HG03280 (cell line): ENCODE results near the gene NDRG3.
"Not testable (repeated sequence)": the region's sequence is repeated elsewhere in the genome, so short reads cannot be mapped to it uniquely, and the experiment has no call there.

Experiments
- ATAC-seq: cut with Tn5 transposase; IDR thresholded peaks from one replicate; pipeline ENCODE4 v1.9.1; 2021; ENCODE audit warnings: mild to moderate bottlenecking, moderate library complexity; ENCODE audit not compliant: unreplicated experiment

NDRG3 gene

GRCh38 chr20:36646678-36647077 is 99.2 kb downstream of the NDRG3 start:
- no peak for ATAC-seq

GRCh38 chr20:36645998-36646397 is 99.9 kb downstream of the NDRG3 start, which contains the start of gene SLA2:
Gene SLA2 (minus strand): TSS chr20:36646196. CDS start chr20:36641335, 4,861 bp downstream.
- no peak for ATAC-seq

DNA sequence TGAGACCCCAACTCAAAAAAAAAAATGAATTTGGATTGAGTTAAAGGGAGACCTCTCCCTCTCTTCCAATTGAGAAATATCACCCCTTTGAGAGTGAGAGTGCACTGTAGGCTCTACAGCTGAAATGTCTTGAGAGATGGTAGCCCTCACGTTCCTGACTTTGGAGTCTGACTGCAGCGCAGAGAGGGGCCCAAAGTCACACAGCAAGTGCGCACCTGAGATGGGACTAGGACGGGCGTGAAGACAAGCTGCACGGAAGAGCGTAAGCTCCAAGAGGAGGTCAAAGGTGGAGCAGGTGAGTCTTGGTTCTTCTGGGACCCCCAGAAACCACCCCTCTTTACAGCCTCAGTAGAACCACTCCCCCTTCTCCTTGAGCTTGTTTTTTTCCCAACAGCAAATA is 100.5 kb downstream of the NDRG3 start:
- no peak for ATAC-seq

DNA sequence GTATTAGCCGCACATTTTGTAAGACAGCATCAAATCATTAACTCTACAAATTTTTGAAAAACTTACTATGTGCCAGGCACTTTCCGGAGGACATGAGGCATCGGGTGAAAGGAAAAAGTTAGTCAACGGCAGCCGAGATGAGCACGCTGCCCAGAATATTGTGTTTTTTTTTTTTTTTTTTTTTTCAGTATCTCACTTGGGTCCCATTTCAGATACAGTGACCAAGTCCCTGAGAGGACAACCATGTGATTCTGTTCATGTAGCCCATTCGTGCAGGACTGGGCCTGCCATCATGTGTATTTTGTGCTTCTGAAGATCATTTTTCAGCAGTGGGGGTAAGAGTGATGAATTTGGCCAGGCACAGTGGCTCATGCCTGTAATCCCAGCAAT is 101.2 kb downstream of the NDRG3 start:
- no peak for ATAC-seq

DNA sequence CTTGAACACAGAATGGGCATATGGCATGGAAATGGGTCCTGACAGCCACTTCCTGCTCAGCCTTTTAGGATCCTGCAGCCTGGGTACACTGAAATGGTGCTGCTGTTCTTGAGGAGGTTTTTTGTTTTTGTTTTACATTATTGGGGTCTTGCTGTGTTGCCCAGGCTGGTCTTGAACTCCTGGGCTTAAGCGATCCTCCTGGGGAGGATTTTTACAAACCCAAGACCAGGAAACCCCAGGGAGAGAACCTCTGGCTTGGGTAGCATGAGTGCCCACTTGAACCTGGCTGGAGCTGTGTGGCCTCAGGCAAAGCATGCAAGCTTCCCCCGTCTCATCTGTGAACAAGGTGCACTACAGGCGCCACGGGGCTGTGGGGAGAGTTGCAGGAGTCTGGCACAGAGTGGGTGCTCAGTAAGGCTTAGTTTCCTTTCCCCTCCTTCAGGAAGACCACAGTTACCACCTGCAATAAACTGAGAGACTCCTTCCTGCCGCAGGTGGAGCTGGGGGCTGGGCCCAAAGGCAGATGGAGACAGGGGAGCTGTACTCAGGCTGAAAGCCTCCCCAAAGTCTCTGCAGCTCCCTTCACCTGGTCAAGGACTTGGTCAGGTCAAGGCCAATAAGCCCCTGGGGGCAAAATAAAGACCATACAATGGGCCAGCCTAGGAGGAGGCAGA is 101.7 kb downstream of the NDRG3 start:
- no peak for ATAC-seq

GRCh38 chr20:36642136-36642535 is 103.8 kb downstream of the NDRG3 start:
- no peak for ATAC-seq

DNA sequence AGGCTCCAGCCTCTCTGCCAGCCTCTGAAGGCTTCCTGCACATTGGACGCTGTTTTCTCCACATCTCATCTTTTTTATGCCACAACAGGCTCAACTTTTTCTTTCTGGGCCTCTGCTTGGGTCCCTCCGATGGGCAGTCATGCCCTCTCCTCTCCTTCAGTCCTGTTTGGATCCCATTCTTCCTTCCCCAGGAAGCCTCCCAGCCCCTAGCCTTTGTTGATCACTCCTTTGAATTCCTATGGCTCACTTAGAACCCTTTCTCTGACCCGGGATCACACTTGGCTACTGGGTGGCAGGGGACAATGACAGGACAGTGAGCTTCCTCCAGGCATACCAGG is 104.4 kb downstream of the NDRG3 start:
- ATAC-seq, result no peak

DNA sequence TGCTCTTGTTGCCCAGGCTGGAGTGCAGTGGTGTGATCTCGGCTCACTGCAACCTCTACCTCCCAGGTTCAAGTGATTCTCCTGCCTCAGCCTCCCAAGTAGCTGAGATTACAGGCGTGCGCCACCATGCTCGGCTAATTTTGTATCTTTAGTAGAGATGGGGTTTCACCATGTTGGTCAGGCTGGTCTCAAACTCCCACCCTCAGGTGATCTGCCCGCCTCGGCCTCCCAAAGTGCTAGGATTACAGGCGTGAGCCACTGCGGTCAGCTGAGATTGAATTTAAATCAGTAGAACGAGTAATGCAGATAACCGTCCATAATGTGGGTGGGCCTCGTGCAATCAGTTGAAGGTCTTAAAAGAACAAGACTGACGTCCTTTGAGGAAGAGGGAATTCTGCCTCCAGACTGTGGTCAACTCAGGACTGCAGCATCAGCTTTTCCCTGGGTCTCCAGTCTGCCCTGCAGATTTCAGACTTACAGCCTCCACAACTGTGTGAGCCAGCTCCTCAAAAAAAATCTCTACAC is 107.0 kb downstream of the NDRG3 start:
- ATAC-seq, result not testable (repeated sequence)

DNA sequence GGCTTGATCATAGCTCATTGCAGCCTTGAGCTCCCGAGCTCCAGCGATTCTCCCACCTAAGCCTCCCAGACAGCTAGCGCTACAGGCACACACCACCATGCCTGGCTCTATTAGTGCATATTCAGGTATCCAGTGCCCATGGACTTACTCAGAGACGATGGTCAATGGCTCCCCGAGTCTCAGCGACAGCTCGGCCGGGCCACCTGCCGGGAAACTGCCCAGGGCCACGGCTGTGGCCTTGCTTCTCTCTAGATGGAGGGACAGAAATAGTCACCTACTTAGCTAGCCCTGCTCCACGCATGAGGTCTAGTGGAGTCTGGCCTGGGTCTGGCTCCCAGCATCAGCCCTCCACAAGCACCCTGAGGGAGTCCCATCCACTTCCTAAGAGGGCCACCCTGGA is 111.5 kb downstream of the NDRG3 start:
- no peak for ATAC-seq

DNA sequence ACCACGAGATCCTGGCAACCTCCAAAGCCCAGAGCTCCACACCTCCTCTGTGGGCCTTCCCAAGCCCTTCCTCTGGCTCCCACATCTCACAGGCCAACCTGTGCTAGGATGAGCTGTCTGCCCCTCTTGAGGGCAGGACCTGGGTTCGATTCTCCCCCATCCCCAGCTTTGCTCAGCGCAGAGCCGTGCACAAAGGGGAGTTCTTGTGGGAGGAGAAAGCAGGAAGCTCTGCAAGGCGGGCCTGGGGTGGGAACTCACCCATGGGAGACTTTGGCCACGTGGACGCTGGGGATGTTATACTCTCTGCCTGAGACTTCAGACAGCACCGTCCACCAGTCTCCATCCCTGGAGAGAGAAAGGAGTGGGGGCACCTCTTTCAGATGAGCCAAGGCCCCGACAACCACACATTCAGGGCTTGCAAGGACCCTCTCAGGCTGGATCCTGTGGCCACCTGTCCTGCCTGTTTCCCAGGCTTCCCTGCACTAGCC is 112.6 kb downstream of the NDRG3 start:
- ATAC-seq, result no peak

DNA sequence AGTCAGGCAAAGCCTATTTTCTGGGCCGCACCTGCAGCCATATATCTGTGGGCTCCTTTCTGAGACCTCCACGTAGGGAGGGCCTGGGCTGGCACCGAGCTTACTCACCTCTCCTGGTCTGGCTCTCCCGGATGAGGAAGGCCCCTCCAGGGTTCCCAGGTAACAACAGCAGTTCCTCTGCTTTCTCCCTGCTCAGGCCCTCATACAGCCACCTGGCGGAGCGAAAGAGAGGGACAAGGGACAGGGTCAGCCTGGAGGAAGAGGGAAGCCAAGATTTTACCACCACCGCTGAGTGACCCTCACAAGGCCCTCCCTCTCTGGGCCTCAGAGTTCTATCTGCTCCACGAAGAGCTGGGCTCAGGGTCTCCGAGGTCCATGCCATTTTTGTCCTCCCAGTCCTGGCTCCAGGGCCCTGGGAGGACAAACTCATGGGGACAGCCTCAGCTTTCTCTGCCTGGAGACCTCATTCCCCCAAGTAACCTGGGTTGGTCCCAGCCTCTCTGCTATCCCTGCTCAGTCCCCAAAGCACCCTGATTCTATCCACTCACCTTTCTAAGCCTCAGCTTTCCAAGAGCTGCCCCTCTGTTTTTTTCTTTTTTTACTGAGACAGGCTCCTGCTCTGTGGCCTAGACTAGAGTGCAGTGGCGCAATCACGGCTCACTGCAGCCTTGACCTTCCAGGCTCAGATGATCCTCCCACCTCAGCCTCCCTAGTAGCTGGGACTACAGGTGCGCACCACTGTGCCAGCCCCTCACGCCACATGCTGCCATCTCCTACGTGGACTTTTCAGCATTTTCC is 113.2 kb downstream of the NDRG3 start:
- no peak for ATAC-seq

DNA sequence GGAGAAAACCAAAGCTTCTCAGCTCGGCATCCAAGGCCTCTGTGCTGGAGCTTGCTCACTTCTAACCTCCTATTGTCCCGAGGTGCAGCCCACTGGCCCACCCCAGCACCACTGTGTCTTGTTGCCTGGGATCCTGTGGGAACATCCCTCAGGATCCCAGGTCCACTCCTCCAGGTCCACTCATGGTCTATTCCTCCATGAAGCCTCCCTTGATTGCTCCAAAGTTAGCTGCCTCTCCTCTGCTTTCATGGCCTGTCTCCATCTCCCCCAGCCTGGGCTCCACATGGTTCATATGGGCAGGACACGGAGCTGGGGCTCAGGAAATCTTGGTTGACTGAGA is 113.8 kb downstream of the NDRG3 start:
- no peak for ATAC-seq

- no peak for ATAC-seq
Observed at GRCh38 chr20:36631646-36632045, 114.2 kb downstream of the NDRG3 start.

DNA sequence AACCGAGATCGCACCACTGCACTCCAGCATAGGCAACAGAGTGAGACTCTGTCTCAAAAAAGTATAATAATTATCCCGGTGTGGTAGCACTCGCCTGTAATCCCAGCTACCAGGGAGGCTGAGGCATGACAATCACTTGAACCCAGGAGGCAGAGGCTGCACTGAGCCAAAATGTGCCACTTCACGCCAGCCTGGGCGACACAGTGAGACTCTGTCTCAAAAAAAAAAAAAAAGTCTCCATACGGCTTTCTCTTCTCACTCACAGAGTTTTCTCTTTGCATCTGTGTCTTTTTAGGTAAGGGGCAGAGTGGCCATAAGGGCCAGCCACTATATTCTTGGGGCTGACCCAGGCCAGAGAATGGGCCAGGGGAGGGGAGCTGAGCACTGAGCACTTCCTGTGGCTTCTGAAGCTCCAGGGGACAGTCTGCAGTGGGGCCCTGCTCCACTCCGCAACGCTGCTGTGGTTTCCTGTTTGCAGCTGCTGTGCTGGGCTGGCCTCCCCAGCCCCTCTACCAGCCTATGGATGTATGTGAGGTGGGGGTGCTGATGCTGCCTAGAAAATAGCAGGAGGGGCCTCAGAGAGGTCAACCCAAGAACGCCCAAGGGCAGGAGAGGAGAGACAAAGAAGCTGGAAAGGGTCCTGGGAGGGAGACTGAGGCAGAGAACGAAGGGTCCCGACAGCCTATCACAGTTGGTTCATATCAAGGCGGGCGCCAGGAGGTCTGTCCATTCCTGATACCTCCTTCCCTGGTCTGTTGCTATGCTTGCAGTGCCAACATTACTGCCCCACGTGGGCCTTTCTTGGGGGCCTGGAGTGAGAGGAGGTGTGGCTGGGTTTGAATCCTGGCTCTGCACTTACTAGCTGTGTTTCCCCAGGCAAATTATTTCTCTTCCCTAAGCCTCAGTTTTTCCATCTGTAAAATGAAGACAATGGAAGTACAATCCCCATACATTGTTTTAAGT is 115.9 kb downstream of the NDRG3 start:
- ATAC-seq, result no peak

GRCh38 chr20:36628076-36628475 is 117.8 kb downstream of the NDRG3 start:
- ATAC-seq, result no peak

DNA sequence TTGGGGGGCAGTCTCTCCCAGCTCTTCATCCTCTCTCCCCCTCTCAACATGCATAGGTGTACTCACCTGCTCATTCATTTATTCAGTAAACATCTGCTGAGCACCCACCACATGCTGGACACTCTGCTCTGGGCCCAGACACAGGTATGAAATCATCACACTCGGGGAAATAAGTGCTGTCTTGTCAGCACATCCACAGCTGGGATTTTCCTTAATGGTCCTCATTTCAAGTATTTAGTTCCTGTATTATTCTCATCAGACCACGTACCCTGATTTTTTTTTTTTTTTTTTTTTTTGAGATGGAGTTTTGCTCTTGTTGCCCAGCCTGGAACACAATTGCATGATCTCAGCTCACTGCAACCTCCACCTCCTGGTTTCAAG is 121.0 kb downstream of the NDRG3 start:
- no peak for ATAC-seq

- ATAC-seq, result no peak
Observed at GRCh38 chr20:36624068-36624943, 121.6 kb downstream of the NDRG3 start.

- no peak for ATAC-seq
Observed at GRCh38 chr20:36623444-36623843, 122.4 kb downstream of the NDRG3 start.

GRCh38 chr20:36620917-36621316 is 125.0 kb downstream of the NDRG3 start:
- ATAC-seq, result no peak
